ENCODE data around the gene SPOCK3.
"Not testable (repeated sequence)": the region's sequence is repeated elsewhere in the genome, so short reads cannot be mapped to it uniquely, and the experiment has no call there.

Gene SPOCK3

GRCh38 chr4:167031534-167032156 lies 202.6 kb downstream of the SPOCK3 start:
- no peak for FAIRE-seq

- no peak for FAIRE-seq
Observed at GRCh38 chr4:167028976-167029375, 205.3 kb downstream of the SPOCK3 start.

GRCh38 chr4:167025670-167026069 lies 208.6 kb downstream of the SPOCK3 start:
- FAIRE-seq, result no peak

- no peak for FAIRE-seq
Observed at GRCh38 chr4:167023364-167023925, 210.8 kb downstream of the SPOCK3 start.

GRCh38 chr4:167021545-167022155 lies 212.6 kb downstream of the SPOCK3 start:
- FAIRE-seq, result peak; percentile 33

- no peak for FAIRE-seq
Observed at GRCh38 chr4:167020410-167020809, 213.9 kb downstream of the SPOCK3 start.

- no peak for FAIRE-seq
Observed at GRCh38 chr4:167014944-167015343, 219.3 kb downstream of the SPOCK3 start.

- FAIRE-seq, result peak; percentile 54
Observed at GRCh38 chr4:167003326-167003725, 231.0 kb downstream of the SPOCK3 start.

GRCh38 chr4:167000141-167000852 lies 234.0 kb downstream of the SPOCK3 start:
- no peak for FAIRE-seq

GRCh38 chr4:166996216-166996615 lies 238.1 kb downstream of the SPOCK3 start:
- FAIRE-seq, result no peak

GRCh38 chr4:166994686-166995085 lies 239.6 kb downstream of the SPOCK3 start:
- FAIRE-seq, result no peak

- FAIRE-seq, result no peak
Observed at GRCh38 chr4:166991006-166991561, 243.2 kb downstream of the SPOCK3 start.

- FAIRE-seq, result no peak
Observed at GRCh38 chr4:166989886-166990285, 244.4 kb downstream of the SPOCK3 start.

- no peak for FAIRE-seq
Observed at GRCh38 chr4:166987026-166987425, 247.3 kb downstream of the SPOCK3 start.

- no peak for FAIRE-seq
Observed at GRCh38 chr4:166981847-166982246, 252.4 kb downstream of the SPOCK3 start.

GRCh38 chr4:166980419-166980818 lies 253.9 kb downstream of the SPOCK3 start:
- FAIRE-seq, result no peak

GRCh38 chr4:166977596-166977995 lies 256.7 kb downstream of the SPOCK3 start:
- no peak for FAIRE-seq

- FAIRE-seq, result no peak
Observed at GRCh38 chr4:166972071-166972470, 262.2 kb downstream of the SPOCK3 start.

GRCh38 chr4:166968219-166968618 lies 266.1 kb downstream of the SPOCK3 start:
- not testable (repeated sequence) for FAIRE-seq

- FAIRE-seq, result no peak
Observed at GRCh38 chr4:166965562-166965961, 268.7 kb downstream of the SPOCK3 start.

- FAIRE-seq, result no peak
Observed at GRCh38 chr4:166957451-166957850, 276.8 kb downstream of the SPOCK3 start.

GRCh38 chr4:166956484-166956883 lies 277.8 kb downstream of the SPOCK3 start:
- no peak for FAIRE-seq

GRCh38 chr4:166941629-166942028 lies 292.7 kb downstream of the SPOCK3 start:
- FAIRE-seq, result no peak

Measured in endometrium (tissue), 2 donors.